ENCODE results near the gene NENF. TPM values are rescaled to one million over a fixed set of nuclear protein-coding genes. Genes with fewer than 3 reads are reported as not detected.

Gene NENF
- total RNA-seq, 3 donors from 2014 or later = 78.9 to 142 (median 142) TPM

DNA sequence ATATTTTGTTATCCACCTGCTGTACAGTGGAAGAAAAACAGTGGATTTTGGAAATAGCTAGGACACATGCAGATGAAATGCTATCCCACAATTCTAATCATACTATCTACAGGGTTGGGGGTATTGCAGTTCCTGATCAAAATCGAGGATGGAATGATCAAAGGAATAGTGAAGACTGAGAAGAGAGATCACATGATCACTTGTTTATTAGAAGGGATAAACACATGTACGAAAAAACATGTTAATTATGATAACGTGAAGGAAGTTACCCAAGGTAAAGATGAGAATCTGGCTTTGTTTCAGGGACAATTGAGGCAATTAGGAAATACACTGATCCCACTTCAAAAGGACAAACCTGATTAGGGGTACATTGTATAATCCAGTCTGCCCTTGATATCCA lies 8.8 kb upstream of the NENF start:
- no peaks in the 10 kb centered on the region for H3K36me3 ChIP-seq
- no peaks in the 10 kb centered on the region for H3K9me3 ChIP-seq

DNA sequence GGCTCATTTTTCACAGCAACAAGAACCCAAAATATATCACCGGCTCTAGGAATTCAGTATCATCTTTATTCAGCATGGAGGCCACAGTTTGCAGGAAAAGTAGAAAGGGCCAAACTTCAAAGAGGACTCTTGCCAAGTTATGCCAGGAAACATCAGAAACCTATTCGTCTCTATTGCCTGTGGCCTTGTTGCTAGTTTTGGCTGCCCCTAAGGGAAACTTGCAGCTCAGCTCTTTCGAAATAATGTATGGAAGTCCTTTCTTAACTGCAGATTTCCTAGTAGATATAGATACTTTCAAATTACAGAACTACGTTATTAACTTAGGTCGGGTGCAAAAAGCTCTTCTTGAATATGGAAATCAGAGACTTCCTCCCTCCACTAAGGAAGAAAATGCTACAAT lies 4.2 kb upstream of the NENF start:
- intact Hi-C loops (cut with DNase I; ENCODE audit: low total_unique reads) = no loop called here
- no peak overlapping the region for H3K27ac ChIP-seq
- H3K4me3 ChIP-seq = no peak overlapping the region
- H3K27me3 ChIP-seq = no peaks in the 10 kb centered on the region
- no peak for DNase-seq (ENCODE audit: low spot score in 2 of 2)
- TF ChIP-seq, protein P1, sequence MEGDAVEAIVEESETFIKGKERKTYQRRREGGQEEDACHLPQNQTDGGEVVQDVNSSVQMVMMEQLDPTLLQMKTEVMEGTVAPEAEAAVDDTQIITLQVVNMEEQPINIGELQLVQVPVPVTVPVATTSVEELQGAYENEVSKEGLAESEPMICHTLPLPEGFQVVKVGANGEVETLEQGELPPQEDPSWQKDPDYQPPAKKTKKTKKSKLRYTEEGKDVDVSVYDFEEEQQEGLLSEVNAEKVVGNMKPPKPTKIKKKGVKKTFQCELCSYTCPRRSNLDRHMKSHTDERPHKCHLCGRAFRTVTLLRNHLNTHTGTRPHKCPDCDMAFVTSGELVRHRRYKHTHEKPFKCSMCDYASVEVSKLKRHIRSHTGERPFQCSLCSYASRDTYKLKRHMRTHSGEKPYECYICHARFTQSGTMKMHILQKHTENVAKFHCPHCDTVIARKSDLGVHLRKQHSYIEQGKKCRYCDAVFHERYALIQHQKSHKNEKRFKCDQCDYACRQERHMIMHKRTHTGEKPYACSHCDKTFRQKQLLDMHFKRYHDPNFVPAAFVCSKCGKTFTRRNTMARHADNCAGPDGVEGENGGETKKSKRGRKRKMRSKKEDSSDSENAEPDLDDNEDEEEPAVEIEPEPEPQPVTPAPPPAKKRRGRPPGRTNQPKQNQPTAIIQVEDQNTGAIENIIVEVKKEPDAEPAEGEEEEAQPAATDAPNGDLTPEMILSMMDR (IDR thresholded peaks at IDR 0.05) = no peak
- TF ChIP-seq POLR2A (IDR thresholded peaks at IDR 0.05) (no peak), POLR2AphosphoS5 (IDR thresholded peaks at IDR 0.05) (no peak)
- H3K4me1 ChIP-seq = no peaks in the 10 kb centered on the region
- no peaks in the 10 kb centered on the region for H3K36me3 ChIP-seq
- no peaks in the 10 kb centered on the region for H3K9me3 ChIP-seq

More for the DNA sequence above, 8.8 kb upstream of the NENF start:
- Histone ChIP-seq H3K27me3 (no peaks in the 10 kb centered on the region), H3K4me3 (no peak overlapping the region), H3K4me1 (no peaks in the 10 kb centered on the region), H3K27ac (no peak overlapping the region)
- no peak for DNase-seq (ENCODE audit: low spot score in 2 of 2)
- TF ChIP-seq, protein P1 (IDR thresholded peaks at IDR 0.05) = no peak
- TF ChIP-seq POLR2AphosphoS5 (IDR thresholded peaks at IDR 0.05) = no peak
- no peak for TF ChIP-seq POLR2A (IDR thresholded peaks at IDR 0.05)
- intact Hi-C loops (cut with DNase I; ENCODE audit: low total_unique reads) = no loop called here

DNA sequence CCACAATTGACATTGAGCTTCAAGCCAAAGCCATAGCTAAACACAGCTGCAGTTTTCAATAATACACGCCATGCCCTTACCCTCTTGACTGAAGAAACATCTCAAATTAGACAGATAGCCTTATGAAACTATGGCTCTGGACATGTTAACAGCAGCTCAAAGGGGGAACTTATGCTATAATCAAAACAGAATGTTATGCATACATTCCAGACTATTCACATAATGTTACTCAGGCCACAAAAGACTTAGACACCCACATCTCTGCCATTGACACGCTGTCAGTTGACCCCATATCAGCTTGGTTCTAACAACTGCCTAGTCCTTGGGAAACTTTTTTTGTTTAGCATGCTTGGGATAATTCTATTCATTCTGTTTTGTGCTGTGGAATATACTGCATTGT lies 2.3 kb upstream of the NENF start:
- Histone ChIP-seq H3K9me3 (no peaks in the 10 kb centered on the region), H3K4me1 (no peaks in the 10 kb centered on the region), H3K36me3 (no peaks in the 10 kb centered on the region), H3K27ac (no peak overlapping the region), H3K27me3 (no peaks in the 10 kb centered on the region), H3K4me3 (no peak overlapping the region)
- no peak for DNase-seq (ENCODE audit: low spot score in 2 of 2)
- intact Hi-C loops (cut with DNase I; ENCODE audit: low total_unique reads) = no loop called here
- TF ChIP-seq POLR2A (IDR thresholded peaks at IDR 0.05) (no peak), POLR2AphosphoS5 (IDR thresholded peaks at IDR 0.05) (no peak)
- TF ChIP-seq, protein P1 (IDR thresholded peaks at IDR 0.05) = no peak

DNA sequence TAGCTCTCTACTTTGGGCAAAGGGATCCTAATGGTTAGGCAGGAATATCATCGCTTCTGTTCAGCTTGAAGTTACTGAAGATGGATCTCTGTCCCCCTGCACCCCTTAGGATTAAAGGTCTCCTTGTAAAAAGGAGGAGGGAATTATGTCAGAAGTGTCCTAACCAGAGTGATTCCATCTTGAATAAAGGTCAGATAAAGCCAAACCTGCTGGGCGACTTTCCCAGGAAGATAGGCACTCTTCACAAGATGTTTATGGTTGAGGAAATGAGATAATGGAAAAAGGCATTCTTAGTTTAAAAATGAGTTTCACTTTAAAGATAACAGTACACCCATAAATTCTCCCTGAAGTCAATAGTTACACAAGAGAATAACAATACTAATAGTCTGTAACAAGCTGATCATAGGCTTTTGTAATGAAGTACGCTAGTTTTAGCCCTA lies 1.7 kb upstream of the NENF start:
- H3K4me1 ChIP-seq = no peaks in the 10 kb centered on the region
- no peak for DNase-seq (ENCODE audit: low spot score in 2 of 2)
- no peak overlapping the region for H3K4me3 ChIP-seq
- H3K36me3 ChIP-seq = no peaks in the 10 kb centered on the region
- H3K27ac ChIP-seq = no peak overlapping the region
- no peaks in the 10 kb centered on the region for H3K27me3 ChIP-seq
- intact Hi-C loops (cut with DNase I; ENCODE audit: low total_unique reads) = no loop called here
- TF ChIP-seq, protein P1 (IDR thresholded peaks at IDR 0.05) = no peak
- TF ChIP-seq POLR2AphosphoS5 (IDR thresholded peaks at IDR 0.05) (no peak), POLR2A (IDR thresholded peaks at IDR 0.05) (no peak)
- no peaks in the 10 kb centered on the region for H3K9me3 ChIP-seq

DNA sequence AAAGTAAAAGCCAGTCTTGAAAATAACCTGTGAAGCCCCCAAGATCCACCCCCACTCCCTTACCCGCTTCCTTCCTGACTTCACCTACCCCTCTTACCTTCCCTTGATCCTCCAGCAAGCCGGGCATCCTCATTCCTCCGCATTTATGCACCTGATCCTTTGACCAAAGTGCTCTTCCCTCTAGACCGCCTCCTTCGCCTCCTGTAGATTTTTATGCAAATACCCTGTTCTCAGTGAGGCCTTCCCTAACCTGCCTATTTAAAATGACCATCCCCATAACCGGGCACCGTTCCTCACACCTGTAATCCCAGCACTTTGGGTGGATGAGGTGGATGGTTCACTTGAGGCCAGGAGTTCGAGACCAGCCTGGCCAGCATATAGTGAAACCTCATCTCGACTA lies 1.1 kb upstream of the NENF start:
- no peak overlapping the region for H3K27ac ChIP-seq

More for the DNA sequence above, 1.1 kb upstream of the NENF start:
- no peaks in the 10 kb centered on the region for H3K27me3 ChIP-seq
- DNase-seq (ENCODE audit: low spot score in 2 of 2) = no peak
- no peaks in the 10 kb centered on the region for H3K9me3 ChIP-seq
- intact Hi-C loops (cut with DNase I; ENCODE audit: low total_unique reads) = no loop called here
- TF ChIP-seq POLR2A (IDR thresholded peaks at IDR 0.05) (no peak), POLR2AphosphoS5 (IDR thresholded peaks at IDR 0.05) (no peak)
- TF ChIP-seq, protein P1 (IDR thresholded peaks at IDR 0.05) = no peak
- H3K4me3 ChIP-seq = no peak overlapping the region
- H3K36me3 ChIP-seq = no peaks in the 10 kb centered on the region
- no peaks in the 10 kb centered on the region for H3K4me1 ChIP-seq

Data from breast epithelium (tissue), 4 donors.